Measurements from ENCODE around the gene SLC22A17.

Gene SLC22A17

DNA sequence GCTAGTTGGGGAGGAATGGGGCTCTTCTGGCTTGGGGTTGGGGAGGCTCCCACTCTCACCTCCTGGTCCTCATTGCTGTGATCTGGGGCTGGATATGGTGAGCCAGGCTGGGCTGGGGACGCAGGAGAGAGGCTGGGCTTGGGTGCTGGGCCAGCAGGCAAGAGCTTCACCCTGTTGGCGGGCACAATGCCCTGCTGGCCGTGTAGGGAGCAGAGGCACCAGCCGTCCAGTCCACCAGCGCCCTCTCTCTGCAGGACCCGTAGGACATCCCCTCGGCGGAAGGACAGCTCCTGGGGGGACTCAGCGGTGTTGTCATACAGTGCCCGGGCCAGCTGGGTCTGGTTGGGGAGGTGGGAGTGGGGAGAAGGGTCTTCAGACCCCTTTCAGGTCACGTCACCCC, 7.8 kb upstream of the SLC22A17 start:
- CTCF ChIA-PET, result interaction anchor here (0.7 to 1.7 kb wide), 6 partner anchors 8 to 240 kb away, joined by 3 to 5 read pairs (median 4); no protein-coding TSS in a partner anchor
- no peak for DNase-seq (ENCODE audit: extremely low spot score)
- POLR2A ChIA-PET, result no interaction called here
- TF ChIP-seq, protein P1, sequence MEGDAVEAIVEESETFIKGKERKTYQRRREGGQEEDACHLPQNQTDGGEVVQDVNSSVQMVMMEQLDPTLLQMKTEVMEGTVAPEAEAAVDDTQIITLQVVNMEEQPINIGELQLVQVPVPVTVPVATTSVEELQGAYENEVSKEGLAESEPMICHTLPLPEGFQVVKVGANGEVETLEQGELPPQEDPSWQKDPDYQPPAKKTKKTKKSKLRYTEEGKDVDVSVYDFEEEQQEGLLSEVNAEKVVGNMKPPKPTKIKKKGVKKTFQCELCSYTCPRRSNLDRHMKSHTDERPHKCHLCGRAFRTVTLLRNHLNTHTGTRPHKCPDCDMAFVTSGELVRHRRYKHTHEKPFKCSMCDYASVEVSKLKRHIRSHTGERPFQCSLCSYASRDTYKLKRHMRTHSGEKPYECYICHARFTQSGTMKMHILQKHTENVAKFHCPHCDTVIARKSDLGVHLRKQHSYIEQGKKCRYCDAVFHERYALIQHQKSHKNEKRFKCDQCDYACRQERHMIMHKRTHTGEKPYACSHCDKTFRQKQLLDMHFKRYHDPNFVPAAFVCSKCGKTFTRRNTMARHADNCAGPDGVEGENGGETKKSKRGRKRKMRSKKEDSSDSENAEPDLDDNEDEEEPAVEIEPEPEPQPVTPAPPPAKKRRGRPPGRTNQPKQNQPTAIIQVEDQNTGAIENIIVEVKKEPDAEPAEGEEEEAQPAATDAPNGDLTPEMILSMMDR (IDR thresholded peaks at IDR 0.05; ENCODE audit: control extremely low read depth, extremely low read depth, low read depth, missing control alignments), result no peak

DNA sequence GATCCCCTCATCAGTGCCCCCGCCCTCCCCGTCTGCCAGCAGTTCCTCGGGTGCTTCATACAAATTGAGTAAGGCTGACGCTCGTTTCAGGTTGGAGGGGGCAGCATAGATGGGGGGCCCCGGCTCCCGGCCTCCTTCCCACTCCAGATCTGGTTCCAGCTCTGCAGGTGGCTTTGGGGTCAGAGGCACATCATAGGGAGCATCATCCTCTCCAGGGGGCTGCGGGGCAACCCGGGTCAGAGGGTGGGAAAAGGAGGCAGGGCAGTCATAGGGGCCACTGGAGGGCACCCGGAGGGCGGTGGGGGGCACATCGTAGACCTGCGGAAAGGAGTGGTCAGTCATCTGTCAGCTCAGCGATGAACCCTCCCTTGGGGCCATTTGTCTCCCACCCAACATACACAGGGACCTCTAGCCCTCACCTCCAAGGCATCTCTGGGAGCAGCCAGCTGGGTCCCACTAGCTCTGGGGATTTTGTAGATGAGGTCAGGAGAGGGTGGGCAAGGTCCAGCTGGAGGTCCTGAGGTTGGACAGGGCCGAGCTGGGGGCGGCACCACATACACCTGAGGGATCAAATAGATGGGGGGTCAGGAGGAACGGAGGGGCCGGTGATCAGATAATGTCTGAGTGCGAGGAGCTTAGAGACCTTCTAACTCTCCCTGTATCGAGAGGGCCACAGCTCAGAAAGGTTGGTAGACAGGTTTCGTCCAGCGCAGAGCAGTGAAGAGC, 7.2 kb upstream of the SLC22A17 start:
- ChIA-PET POLR2A (no interaction called here), CTCF (interaction anchor here (1.0 to 1.7 kb wide), 4 partner anchors 8 to 239 kb away, joined by 3 to 5 read pairs (median 4); no protein-coding TSS in a partner anchor)
- TF ChIP-seq, protein P1 (IDR thresholded peaks at IDR 0.05; ENCODE audit: control extremely low read depth, extremely low read depth, low read depth, missing control alignments), result no peak
- no peak for DNase-seq (ENCODE audit: extremely low spot score)

DNA sequence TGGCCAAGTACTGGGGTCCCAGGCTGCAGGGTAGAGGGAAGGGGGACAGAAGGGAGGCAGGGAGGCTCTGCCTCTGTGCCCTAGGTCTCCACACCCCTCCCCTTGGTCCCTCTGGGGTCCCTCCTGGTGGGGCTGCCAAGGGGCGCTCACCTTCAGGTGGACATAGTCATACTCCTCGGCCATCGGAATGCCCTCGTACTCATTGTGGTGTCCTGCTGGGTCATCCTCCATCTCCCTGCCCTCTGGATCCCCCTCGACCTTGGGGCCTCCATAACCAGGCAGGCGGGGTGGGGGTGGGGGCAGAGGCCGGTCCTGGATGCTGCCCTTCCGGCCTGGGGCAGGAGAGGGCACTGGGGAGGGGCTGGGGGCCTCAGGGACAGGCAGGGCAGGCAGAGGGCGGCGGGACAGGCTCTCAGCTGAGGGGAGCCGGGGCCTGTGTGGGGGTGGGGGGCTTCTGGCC, 6.5 kb upstream of the SLC22A17 start:
- no peak for DNase-seq (ENCODE audit: extremely low spot score)
- TF ChIP-seq, protein P1 (IDR thresholded peaks at IDR 0.05; ENCODE audit: control extremely low read depth, extremely low read depth, low read depth, missing control alignments), result no peak
- CTCF ChIA-PET, result interaction anchor here (1.0 to 1.7 kb wide), 3 partner anchors 9 to 33 kb away, joined by 3 to 5 read pairs (median 5); no protein-coding TSS in a partner anchor
- POLR2A ChIA-PET, result no interaction called here

DNA sequence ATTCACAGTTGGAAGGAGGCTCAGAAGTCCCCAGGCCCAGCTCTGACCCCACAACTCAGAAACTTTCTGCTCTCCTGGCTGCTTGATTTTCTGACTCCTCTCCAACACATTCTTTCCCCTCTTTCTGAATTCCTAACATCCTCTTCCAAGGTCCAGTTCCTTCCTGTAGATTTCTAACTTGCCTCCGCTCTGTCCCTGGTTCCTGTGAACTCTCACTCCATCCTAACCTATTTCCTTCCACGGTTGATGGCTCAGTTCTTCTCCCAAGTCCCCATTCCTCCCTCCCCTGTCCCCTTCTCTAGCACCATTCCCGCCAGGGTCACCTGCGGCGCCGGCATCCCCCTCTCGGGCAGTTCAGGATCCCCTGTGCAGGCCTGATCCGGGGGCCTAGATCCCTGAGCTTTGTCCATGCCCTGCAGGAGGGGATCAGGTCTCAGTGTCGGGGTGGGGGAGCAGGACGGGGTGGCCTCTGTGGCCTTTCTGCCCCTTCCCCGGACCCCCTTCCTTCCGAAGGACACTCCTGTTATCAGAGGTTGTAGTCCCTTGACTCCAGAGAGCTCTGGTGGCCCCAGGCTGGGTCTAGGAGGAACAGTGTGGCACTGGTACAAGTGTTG, 6.0 kb upstream of the SLC22A17 start:
- POLR2A ChIA-PET, result no interaction called here
- CTCF ChIA-PET, result interaction anchor here (1.0 to 1.7 kb wide), 3 partner anchors 9 to 36 kb away, joined by 3 to 5 read pairs (median 3); no protein-coding TSS in a partner anchor
- TF ChIP-seq, protein P1 (IDR thresholded peaks at IDR 0.05; ENCODE audit: control extremely low read depth, extremely low read depth, low read depth, missing control alignments), result no peak
- DNase-seq (ENCODE audit: extremely low spot score), result no peak

DNA sequence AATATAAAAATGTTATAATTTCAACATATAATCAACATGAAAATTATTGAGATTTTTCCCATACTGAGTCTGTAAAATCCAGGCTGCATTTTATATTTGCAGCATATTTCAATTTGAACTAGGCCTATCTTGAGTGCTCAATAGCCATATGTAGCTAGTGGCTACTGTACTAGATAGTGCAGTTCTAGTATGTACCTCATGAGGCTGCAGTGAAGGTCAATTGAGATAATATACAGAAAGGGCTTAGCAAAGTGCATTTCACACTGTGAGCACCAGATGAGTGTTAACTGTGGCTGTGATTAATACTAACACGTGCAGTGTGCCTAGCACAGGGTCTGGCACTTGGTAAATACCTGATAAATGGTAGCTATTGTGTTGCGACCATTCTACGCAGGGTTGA, 5.4 kb upstream of the SLC22A17 start:
- DNase-seq (ENCODE audit: extremely low spot score), result no peak
- TF ChIP-seq, protein P1 (IDR thresholded peaks at IDR 0.05; ENCODE audit: control extremely low read depth, extremely low read depth, low read depth, missing control alignments), result no peak
- POLR2A ChIA-PET, result no interaction called here
- CTCF ChIA-PET, result interaction anchor here (1.1 kb wide), 1 partner anchor 36 kb away, joined by 3 read pairs; no protein-coding TSS in a partner anchor

DNA sequence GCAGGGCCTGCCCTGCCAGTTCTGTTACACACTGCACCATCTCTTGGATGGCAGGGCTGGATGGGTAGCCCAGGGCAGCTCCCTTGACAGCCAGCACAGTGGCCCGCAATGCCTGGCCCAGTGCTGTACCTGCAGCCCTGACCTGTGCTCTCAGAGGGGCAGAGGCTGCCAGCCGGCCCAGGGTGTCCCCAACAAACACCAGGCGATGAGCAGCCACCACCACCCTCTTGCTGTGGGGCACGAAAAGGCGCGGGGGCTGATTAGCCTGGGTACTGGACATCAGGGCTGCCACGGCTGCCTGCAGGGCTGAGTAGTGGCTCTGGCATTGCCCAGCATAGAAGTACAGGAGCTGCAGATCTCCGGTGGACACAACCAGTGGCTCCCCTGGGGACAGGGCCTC, 4.6 kb upstream of the SLC22A17 start:
- CTCF ChIA-PET, result no interaction called here
- no peak for DNase-seq (ENCODE audit: extremely low spot score)
- TF ChIP-seq, protein P1 (IDR thresholded peaks at IDR 0.05; ENCODE audit: control extremely low read depth, extremely low read depth, low read depth, missing control alignments), result no peak
- POLR2A ChIA-PET, result no interaction called here
